MCF 10A (cell line): Measurements from ENCODE around the gene EHD1. TPM values are rescaled to one million over a fixed set of nuclear protein-coding genes. Genes with fewer than 3 reads are reported as not detected.

Source experiments
- BruUV-seq: library from RNA; stranded (reverse); fragments of 400-500 nt; replicated peaks from 2 replicates; lab custom pipeline; 2021; lab: Mats Ljungman, UMichigan
- CTCF ChIA-PET: fragments of 300-600 bp; sonication (Branson Sonifier 250); formaldehyde crosslinking; extraction: SDS; loops from one replicate; lab custom pipeline; 2021; ENCODE audit warnings: antibody characterized with exemption, inconsistent platforms; lab: Yijun Ruan, JAX
- POLR2A ChIA-PET: fragments of 300-600, 350-650 bp; sonication (Branson Sonifier 250); formaldehyde crosslinking; extraction: SDS; loops from one replicate; lab custom pipeline; 2020; ENCODE audit warnings: antibody characterized with exemption, inconsistent platforms; lab: Yijun Ruan, JAX
- DNase-seq: peaks from one replicate; pipeline ENCODE4 v3.0.0-alpha.2; 2018; ENCODE audit not compliant: unreplicated experiment
- H3K27ac Mint-ChIP-seq: one replicate; pipeline ENCODE4 v1.8.0; 2022; ENCODE audit warnings: mild to moderate bottlenecking, low read depth, mixed read lengths; ENCODE audit not compliant: unreplicated experiment
- H3K27me3 Mint-ChIP-seq: one replicate; pipeline ENCODE4 v1.8.0; 2022; ENCODE audit warnings: mixed read lengths; ENCODE audit not compliant: insufficient read depth, unreplicated experiment
- H3K36me3 Mint-ChIP-seq: one replicate; pipeline ENCODE4 v1.8.0; 2022; ENCODE audit warnings: mild to moderate bottlenecking, moderate library complexity, mixed read lengths; ENCODE audit not compliant: insufficient read depth, unreplicated experiment
- H3K4me1 Mint-ChIP-seq: one replicate; pipeline ENCODE4 v1.8.0; 2022; ENCODE audit warnings: mixed read lengths; ENCODE audit not compliant: insufficient read depth, unreplicated experiment
- H3K4me3 Mint-ChIP-seq: one replicate; pipeline ENCODE4 v1.8.0; 2022; ENCODE audit warnings: mild to moderate bottlenecking, moderate library complexity, mixed read lengths; ENCODE audit not compliant: unreplicated experiment
- H3K9me3 Mint-ChIP-seq: one replicate; pipeline ENCODE4 v1.8.0; 2022; ENCODE audit warnings: mixed read lengths; ENCODE audit not compliant: unreplicated experiment
- CTCF ChIP-seq: fragments of 200-600 bp; IDR thresholded peaks from one replicate; pipeline ENCODE4 v1.8.0; 2022; ENCODE audit warnings: antibody characterized with exemption, mild to moderate bottlenecking; ENCODE audit not compliant: unreplicated experiment
- intact Hi-C: fragments of 100-400 bp; cut with micrococcal nuclease; formaldehyde crosslinking; loops from 2 replicates; pipeline ENCODE4 v1.14.1; 2022
- total RNA-seq: library from RNA; stranded (reverse); gene quantifications from 2 replicates; pipeline ENCODE4 v1.2.3, GENCODE V29; 2022

The EHD1 gene
- total RNA-seq, 1 experiment from 2014 or later: 80.6 TPM

GRCh38 chr11:64879244-64879900 lies 951 bp upstream of the EHD1 start:
- Mint-ChIP-seq H3K4me3 (peak overlapping the region; percentile 95), H3K9me3 (no peaks in the 10 kb centered on the region), H3K27ac (peak overlapping the region; percentile 95), H3K27me3 (no peaks in the 10 kb centered on the region), H3K36me3 (peaks cover 9% of the 10 kb centered on the region), H3K4me1 (peaks cover 22% of the 10 kb centered on the region)
- CTCF ChIA-PET: interaction anchor here (0.6 to 19.1 kb wide), 8 partner anchors 9 to 905 kb away, joined by 3 to 286 read pairs (median 6); partner anchors contain the start of genes ARL2 and CDC42BPG
- intact Hi-C loops: no loop called here
- POLR2A ChIA-PET: interaction anchor here (0.6 to 7.3 kb wide), 11 partner anchors 14 to 367 kb away, joined by 3 to 103 read pairs (median 5); partner anchors contain the start of genes CDC42BPG, FAU, MRPL49 and SNX15
- BruUV-seq: TSS peak; percentile 81
- DNase-seq: no peak
- no peak for TF ChIP-seq CTCF

GRCh38 chr11:64878223-64878493 lies 263 bp downstream of the EHD1 start:
- DNase-seq: no peak
- peak overlapping the region; percentile 95 for H3K4me3 Mint-ChIP-seq
- no peaks in the 10 kb centered on the region for H3K9me3 Mint-ChIP-seq
- H3K36me3 Mint-ChIP-seq: peaks cover 14% of the 10 kb centered on the region
- ChIA-PET CTCF (interaction anchor here (0.6 to 19.1 kb wide), 9 partner anchors 10 to 610 kb away, joined by 3 to 286 read pairs (median 4); partner anchors contain the start of genes ARL2 and CDC42BPG), POLR2A (interaction anchor here (0.6 to 7.3 kb wide), 14 partner anchors 13 to 694 kb away, joined by 3 to 103 read pairs (median 7); partner anchors contain the start of genes CDC42BPG, FAM89B, VPS51 and ZNHIT2)
- TF ChIP-seq CTCF: no peak
- TSS peak; percentile 53 for BruUV-seq
- peaks cover 22% of the 10 kb centered on the region for H3K4me1 Mint-ChIP-seq
- intact Hi-C loops: loop anchor here (1.0 kb wide), 3 partner anchors 9 to 31 kb away; no protein-coding TSS in a partner anchor
- H3K27me3 Mint-ChIP-seq: no peaks in the 10 kb centered on the region
- H3K27ac Mint-ChIP-seq: peak overlapping the region; percentile 95

GRCh38 chr11:64877390-64878222 lies 815 bp downstream of the EHD1 start:
- no peaks in the 10 kb centered on the region for H3K9me3 Mint-ChIP-seq
- H3K36me3 Mint-ChIP-seq: peaks cover 20% of the 10 kb centered on the region
- H3K27me3 Mint-ChIP-seq: no peaks in the 10 kb centered on the region
- POLR2A ChIA-PET: interaction anchor here (0.5 to 7.3 kb wide), 22 partner anchors 12 to 456 kb away, joined by 3 to 103 read pairs (median 5); partner anchors contain the start of genes CAPN1, CDC42BPG, DPF2 and FAU
- no peak for DNase-seq
- peak overlapping the region; percentile 95 for H3K27ac Mint-ChIP-seq
- peak overlapping the region; percentile 95 for H3K4me3 Mint-ChIP-seq
- no TSS peak for BruUV-seq
- peaks cover 22% of the 10 kb centered on the region for H3K4me1 Mint-ChIP-seq
- intact Hi-C loops: loop anchor here (1.0 kb wide), 3 partner anchors 8 to 30 kb away; no protein-coding TSS in a partner anchor
- CTCF ChIA-PET: interaction anchor here (0.6 to 19.1 kb wide), 12 partner anchors 11 to 610 kb away, joined by 3 to 286 read pairs (median 4); partner anchors contain the start of genes ARL2 and CDC42BPG
- TF ChIP-seq CTCF: no peak
